Epithelial cell of esophagus (primary cell): ENCODE data around the gene ACSL3.
A peak's percentile ranks its signal among the peaks of the same experiment; 100 is the strongest.
"Not testable (repeated sequence)": the region's sequence is repeated elsewhere in the genome, so short reads cannot be mapped to it uniquely, and the experiment has no call there.

Source experiments
- DNase-seq: peaks from one replicate; pipeline ENCODE4 v3.0.0; 2010; ENCODE audit warnings: low read depth
- H3K4me3 ChIP-seq: 2 replicates; pipeline ENCODE4 v1.5.1; 2011; ENCODE audit warnings: mild to moderate bottlenecking, low read length, control low read depth
- TF ChIP-seq, protein P1 (sequence below): IDR thresholded peaks from 2 replicates; pipeline ENCODE4 v1.5.1; 2011; ENCODE audit warnings: low read depth, mild to moderate bottlenecking, low read length, control low read depth, inconsistent platforms; ENCODE audit not compliant: insufficient read depth; ENCODE audit errors: missing control alignments

The ACSL3 gene

DNA sequence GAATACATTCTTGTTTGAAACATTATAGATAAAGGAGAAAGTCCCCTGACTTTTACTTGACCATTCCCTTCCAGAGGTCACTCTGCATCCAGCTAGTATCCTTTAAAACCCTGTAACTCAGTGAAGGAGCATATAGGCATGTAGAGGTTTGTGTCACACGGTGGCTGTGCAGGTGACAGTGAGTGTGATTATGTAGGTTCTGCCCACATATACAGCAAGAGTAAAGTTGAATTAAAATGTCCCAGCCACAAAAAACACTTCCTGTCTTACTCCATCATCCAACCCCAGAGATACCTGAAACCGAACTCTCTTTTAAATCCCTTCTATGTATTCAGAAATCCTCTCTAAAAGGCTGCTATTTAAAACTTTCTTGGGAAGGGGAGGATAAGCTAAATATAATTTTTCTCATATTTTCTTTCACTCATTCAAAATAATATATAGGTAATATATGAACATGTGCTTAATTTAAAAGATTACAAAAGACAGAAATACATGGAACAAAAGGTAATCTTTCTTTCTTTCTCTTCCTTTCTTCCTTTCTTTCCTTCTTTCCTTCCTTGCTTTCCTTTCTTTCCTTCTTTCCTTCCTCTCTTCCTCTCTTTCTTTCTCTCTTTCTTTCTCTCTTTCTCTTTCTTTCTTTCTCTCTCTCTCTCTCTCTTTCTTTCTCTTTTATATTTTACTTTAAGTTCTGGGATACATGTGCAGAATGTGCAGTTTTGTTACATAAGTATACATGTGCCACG, 20.6 kb upstream of the ACSL3 start:
- no peak overlapping the region for H3K4me3 ChIP-seq
- DNase-seq, result no peak
- TF ChIP-seq, protein P1, sequence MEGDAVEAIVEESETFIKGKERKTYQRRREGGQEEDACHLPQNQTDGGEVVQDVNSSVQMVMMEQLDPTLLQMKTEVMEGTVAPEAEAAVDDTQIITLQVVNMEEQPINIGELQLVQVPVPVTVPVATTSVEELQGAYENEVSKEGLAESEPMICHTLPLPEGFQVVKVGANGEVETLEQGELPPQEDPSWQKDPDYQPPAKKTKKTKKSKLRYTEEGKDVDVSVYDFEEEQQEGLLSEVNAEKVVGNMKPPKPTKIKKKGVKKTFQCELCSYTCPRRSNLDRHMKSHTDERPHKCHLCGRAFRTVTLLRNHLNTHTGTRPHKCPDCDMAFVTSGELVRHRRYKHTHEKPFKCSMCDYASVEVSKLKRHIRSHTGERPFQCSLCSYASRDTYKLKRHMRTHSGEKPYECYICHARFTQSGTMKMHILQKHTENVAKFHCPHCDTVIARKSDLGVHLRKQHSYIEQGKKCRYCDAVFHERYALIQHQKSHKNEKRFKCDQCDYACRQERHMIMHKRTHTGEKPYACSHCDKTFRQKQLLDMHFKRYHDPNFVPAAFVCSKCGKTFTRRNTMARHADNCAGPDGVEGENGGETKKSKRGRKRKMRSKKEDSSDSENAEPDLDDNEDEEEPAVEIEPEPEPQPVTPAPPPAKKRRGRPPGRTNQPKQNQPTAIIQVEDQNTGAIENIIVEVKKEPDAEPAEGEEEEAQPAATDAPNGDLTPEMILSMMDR, result no peak

GRCh38 chr2:222842491-222843174, 18.2 kb upstream of the ACSL3 start:
- H3K4me3 ChIP-seq, result no peak overlapping the region
- TF ChIP-seq, protein P1, result no peak
- peak; percentile 87 for DNase-seq

DNA sequence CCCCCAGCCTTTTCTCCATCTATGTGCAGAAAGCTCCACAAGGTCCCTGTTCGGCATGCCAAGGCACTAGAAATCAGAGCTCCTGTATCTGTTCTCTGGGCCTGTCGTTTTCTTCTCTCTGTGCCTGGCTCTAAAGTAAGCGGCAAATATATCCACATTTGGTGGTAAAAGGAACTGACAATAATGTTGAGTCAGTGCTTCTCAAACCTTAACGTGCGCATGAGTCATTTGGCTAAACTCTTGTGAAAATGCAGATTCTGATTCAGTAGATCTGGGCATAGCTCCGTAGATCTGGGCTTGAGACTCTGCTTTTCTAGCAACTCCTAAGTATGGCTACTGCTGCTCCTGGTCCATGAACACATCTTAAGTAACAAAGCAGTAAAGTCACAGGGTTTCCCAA, 16.5 kb upstream of the ACSL3 start:
- H3K4me3 ChIP-seq, result no peak overlapping the region
- peak; percentile 92 for DNase-seq
- TF ChIP-seq, protein P1, result no peak

DNA sequence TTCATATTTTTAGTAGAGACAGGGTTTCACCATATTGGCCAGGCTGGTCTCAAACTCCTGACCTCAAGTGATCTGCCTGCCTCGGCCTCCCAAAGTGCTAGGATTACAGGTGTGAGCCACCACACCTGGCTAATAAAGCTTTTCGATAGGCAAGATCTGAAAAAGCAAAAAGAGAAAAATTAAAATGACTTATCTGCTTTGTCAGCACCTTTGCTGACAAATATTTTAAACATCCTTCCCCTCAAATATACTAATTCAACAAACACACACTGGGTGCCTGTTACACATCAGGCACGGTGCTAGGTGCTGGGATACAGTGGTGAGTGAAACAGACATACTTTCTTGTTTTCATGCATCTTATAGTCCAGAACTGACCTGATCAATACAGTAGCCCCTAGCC, 15.5 kb upstream of the ACSL3 start:
- DNase-seq, H3K4me3 ChIP-seq: not testable (repeated sequence)

- DNase-seq, result no peak
- TF ChIP-seq, protein P1, result no peak
- no peak overlapping the region for H3K4me3 ChIP-seq
Measured at GRCh38 chr2:222846003-222846402, 14.8 kb upstream of the ACSL3 start.

DNA sequence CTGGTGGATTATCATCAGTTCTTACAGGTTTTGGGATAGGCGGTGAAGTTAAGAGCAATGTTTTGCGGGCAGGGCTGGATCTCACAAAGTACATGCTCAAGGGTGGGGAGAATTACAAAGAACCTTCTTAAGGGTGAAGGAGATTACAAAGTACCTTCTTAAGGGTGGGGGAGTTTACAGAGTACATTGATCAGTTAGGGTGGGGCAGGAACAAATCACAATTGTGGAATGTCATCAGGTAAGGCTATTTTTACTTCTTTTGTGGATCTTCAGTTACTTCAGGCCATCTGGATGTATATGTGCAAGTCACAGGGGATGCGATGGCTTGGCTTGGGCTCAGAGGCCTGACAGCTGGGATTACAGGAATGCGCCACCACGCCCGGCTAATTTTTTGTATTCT, 12.8 kb upstream of the ACSL3 start:
- H3K4me3 ChIP-seq, result not testable (repeated sequence)
- peak; percentile 47 for DNase-seq

DNA sequence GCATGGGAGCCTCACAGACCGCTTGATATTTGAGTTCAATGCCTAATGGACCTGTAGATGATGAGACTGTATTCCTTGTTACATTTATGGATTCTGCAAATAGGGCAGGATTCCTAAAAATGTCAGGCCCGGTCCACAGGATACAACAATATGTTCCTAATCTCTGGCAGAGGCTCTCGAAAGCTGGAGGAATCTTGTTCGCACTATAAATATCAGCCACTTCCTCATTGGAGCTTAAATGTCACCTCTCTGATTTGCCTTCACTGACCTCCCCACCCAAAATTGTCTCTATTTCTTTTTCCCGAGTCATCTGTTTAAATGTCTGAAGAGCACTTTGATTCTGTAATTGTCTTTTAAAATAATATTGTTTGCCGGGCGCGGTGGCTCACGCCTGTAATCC, 12.0 kb upstream of the ACSL3 start:
- TF ChIP-seq, protein P1, result no peak
- H3K4me3 ChIP-seq, result no peak overlapping the region
- no peak for DNase-seq
